Measurements from ENCODE around the gene RHCG. TPM values are rescaled to one million over a fixed set of nuclear protein-coding genes. Genes with fewer than 3 reads are reported as not detected.

The RHCG gene
- total RNA-seq, 6 donors from 2014 or later, result not detected

GRCh38 chr15:89479173-89479572 lies 17.2 kb downstream of the RHCG start:
- no peak for TF ChIP-seq EP300 (IDR thresholded peaks at IDR 0.05)
- TF ChIP-seq CTCF (IDR thresholded peaks at IDR 0.05), result no peak
- no peak for TF ChIP-seq POLR2A (IDR thresholded peaks at IDR 0.05)
- TF ChIP-seq POLR2AphosphoS5 (IDR thresholded peaks at IDR 0.05), result no peak
- Histone ChIP-seq H3K4me3 (no peak overlapping the region), H3K9me3 (no peaks in the 10 kb centered on the region), H3K36me3 (no peaks in the 10 kb centered on the region), H3K27ac (no peak overlapping the region), H3K27me3 (no peaks in the 10 kb centered on the region), H3K4me1 (no peaks in the 10 kb centered on the region)
- no peak for DNase-seq
- 75 to 79% methylated on average over 6 to 7 of the region's 7 CpGs for WGBS, 2 donors
- ATAC-seq (ENCODE audit: low FRiP score in 2 of 2), result no peak

- 80 to 86% methylated on average over 10 to 22 of the region's 22 CpGs for WGBS, 2 donors
- Histone ChIP-seq H3K36me3 (no peaks in the 10 kb centered on the region), H3K9me3 (no peaks in the 10 kb centered on the region), H3K4me3 (no peak overlapping the region), H3K27ac (no peak overlapping the region), H3K27me3 (peaks cover 0 to 3% (median under 1%) of the 10 kb centered on the region in 4 donors), H3K4me1 (no peaks in the 10 kb centered on the region)
- ATAC-seq (ENCODE audit: low FRiP score in 2 of 2), result no peak
- TF ChIP-seq POLR2AphosphoS5 (IDR thresholded peaks at IDR 0.05) (no peak), EP300 (IDR thresholded peaks at IDR 0.05) (no peak), CTCF (IDR thresholded peaks at IDR 0.05) (no peak), POLR2A (IDR thresholded peaks at IDR 0.05) (no peak)
- DNase-seq, result no peak
Measured at GRCh38 chr15:89477411-89478242, 18.8 kb downstream of the RHCG start.

GRCh38 chr15:89475661-89476060 lies 20.7 kb downstream of the RHCG start:
- TF ChIP-seq CTCF (IDR thresholded peaks at IDR 0.05) (no peak), EP300 (IDR thresholded peaks at IDR 0.05) (no peak), POLR2A (IDR thresholded peaks at IDR 0.05) (no peak), POLR2AphosphoS5 (IDR thresholded peaks at IDR 0.05) (no peak)
- no peaks in the 10 kb centered on the region for H3K36me3 ChIP-seq
- no peak overlapping the region for H3K4me3 ChIP-seq
- DNase-seq (no peak), ATAC-seq (ENCODE audit: low FRiP score in 2 of 2) (no peak)
- H3K27ac ChIP-seq, result no peak overlapping the region
- 58% methylated on average over 5 to 6 of the region's 6 CpGs for WGBS, 2 donors
- no peaks in the 10 kb centered on the region for H3K9me3 ChIP-seq
- H3K4me1 ChIP-seq, result no peaks in the 10 kb centered on the region
- H3K27me3 ChIP-seq, result peaks cover 0 to 20% (median 5%) of the 10 kb centered on the region in 4 donors

- peaks cover 0 to 4% (median 0%) of the 10 kb centered on the region in 4 donors for H3K4me1 ChIP-seq
- H3K27ac ChIP-seq, result no peak overlapping the region
- no peaks in the 10 kb centered on the region for H3K36me3 ChIP-seq
- H3K4me3 ChIP-seq, result no peak overlapping the region
- WGBS, 2 donors, result 8 to 60% methylated on average over 1 to 7 of the region's 7 CpGs
- TF ChIP-seq EP300 (IDR thresholded peaks at IDR 0.05) (no peak), CTCF (IDR thresholded peaks at IDR 0.05) (peak in 4 of 6 experiments; percentile 21 to 50 (median 38))
- peak in 1 of 2 donors; percentile 80 for DNase-seq
- peaks cover 0 to 22% (median 5%) of the 10 kb centered on the region in 4 donors for H3K27me3 ChIP-seq
- ATAC-seq (ENCODE audit: low FRiP score in 2 of 2), result peak; percentile 9 to 41
- H3K9me3 ChIP-seq, result no peaks in the 10 kb centered on the region
Measured at GRCh38 chr15:89472785-89473256, 23.6 kb downstream of the RHCG start.
